IMR-90 (cell line): Measurements from ENCODE around the gene RANBP2. TPM values are rescaled to one million over a fixed set of nuclear protein-coding genes. Genes with fewer than 3 reads are reported as not detected.

ENCODE experiments used
- ATAC-seq: fragments of 200-7000 bp; cut with Tn5 transposase; 2 replicates; pipeline ENCODE4 v1.9.1; 2020; ENCODE audit warnings: low read depth, mild to moderate bottlenecking, moderate library complexity
- BruUV-seq: library from RNA; stranded (reverse); fragments of 400-500 nt; replicated peaks from 2 replicates; lab custom pipeline; 2021; lab: Mats Ljungman, UMichigan
- CTCF ChIA-PET: fragments of 300-600 bp; formaldehyde crosslinking; extraction: SDS; loops from one replicate; lab custom pipeline; 2021; ENCODE audit warnings: antibody characterized with exemption; lab: Yijun Ruan, JAX
- POLR2A ChIA-PET: fragments of 300-600 bp; sonication (Branson Sonifier 250); formaldehyde crosslinking; loops from one replicate; lab custom pipeline; 2022; ENCODE audit warnings: antibody characterized with exemption; ENCODE audit not compliant: unreplicated experiment; lab: Charles Lee
- DNase-seq: peaks from one replicate; pipeline ENCODE4 v3.0.0; 2013
- H2AFZ ChIP-seq: replicated peaks from 2 replicates; pipeline ENCODE3; 2013; ENCODE audit warnings: low read length, mild to moderate bottlenecking; ENCODE audit not compliant: poor library complexity
- H2AK5ac ChIP-seq: 2 replicates; pipeline ENCODE4 v1.6.1; 2013; ENCODE audit warnings: low read depth, low read length, inconsistent platforms
- H2AK9ac ChIP-seq: replicated peaks from 2 replicates; pipeline ENCODE3; 2013; ENCODE audit warnings: mild to moderate bottlenecking, low read depth, low read length, moderate library complexity; ENCODE audit not compliant: poor library complexity
- H2BK120ac ChIP-seq: 2 replicates; pipeline ENCODE4 v1.6.1; 2013; ENCODE audit warnings: low read depth, low read length, inconsistent platforms
- H2BK15ac ChIP-seq: 3 replicates; pipeline ENCODE4 v1.6.1; 2013; ENCODE audit warnings: low read depth, low read length, inconsistent platforms
- H2BK20ac ChIP-seq: 2 replicates; pipeline ENCODE4 v1.6.1; 2013; ENCODE audit warnings: low read depth, mild to moderate bottlenecking, inconsistent platforms, low read length, moderate library complexity
- H2BK5ac ChIP-seq: 2 replicates; pipeline ENCODE4 v1.6.1; 2013; ENCODE audit warnings: mild to moderate bottlenecking, low read depth, low read length, inconsistent platforms; ENCODE audit not compliant: poor library complexity, severe bottlenecking
- H3K14ac ChIP-seq: replicated peaks from 2 replicates; pipeline ENCODE4 v1.6.1; 2013; ENCODE audit warnings: low read depth, low read length, inconsistent platforms
- H3K18ac ChIP-seq: 2 replicates; pipeline ENCODE4 v1.6.1; 2013; ENCODE audit warnings: low read depth, low read length, control low read depth
- H3K23ac ChIP-seq: 2 replicates; pipeline ENCODE4 v1.6.1; 2013; ENCODE audit warnings: low read depth, low read length, inconsistent platforms
- H3K27ac ChIP-seq: 2 replicates; pipeline ENCODE4 v1.5.1; 2013; ENCODE audit warnings: mild to moderate bottlenecking, control low read depth, low read length; ENCODE audit not compliant: insufficient read depth
- H3K27me3 ChIP-seq: 2 replicates; pipeline ENCODE4 v1.6.1; 2013; ENCODE audit warnings: low read length; ENCODE audit not compliant: control insufficient read depth, insufficient read depth
- H3K36me3 ChIP-seq: 2 replicates; pipeline ENCODE4 v1.6.1; 2013; ENCODE audit warnings: low read length, mixed read lengths; ENCODE audit not compliant: control insufficient read depth, insufficient read depth
- H3K4ac ChIP-seq: 2 replicates; pipeline ENCODE4 v1.6.1; 2013; ENCODE audit warnings: low read depth, low read length, inconsistent platforms
- H3K4me1 ChIP-seq: 2 replicates; pipeline ENCODE4 v1.6.1; 2013; ENCODE audit warnings: low read length, mixed read lengths; ENCODE audit not compliant: control insufficient read depth, insufficient read depth
- H3K4me2 ChIP-seq: 2 replicates; pipeline ENCODE4 v1.6.1; 2013; ENCODE audit warnings: low read depth, mild to moderate bottlenecking, control low read depth, low read length, moderate library complexity
- H3K4me3 ChIP-seq: 2 replicates; pipeline ENCODE4 v1.5.1; 2013; ENCODE audit warnings: low read depth, mild to moderate bottlenecking, control low read depth, low read length, moderate library complexity; ENCODE audit not compliant: insufficient read depth
- H3K56ac ChIP-seq: 2 replicates; pipeline ENCODE4 v1.6.1; 2013; ENCODE audit warnings: low read length, inconsistent platforms; ENCODE audit not compliant: insufficient read depth; ENCODE audit errors: extremely low read depth
- H3K79me1 ChIP-seq, 2 experiments: 2 replicates each; pipeline ENCODE4 v1.6.1; 2013; ENCODE audit warnings: low read length in 2 of 2, inconsistent platforms in 1 of 2, low read depth in 1 of 2
- H3K9ac ChIP-seq: 2 replicates; pipeline ENCODE4 v1.6.1; 2013; ENCODE audit warnings: low read depth, low read length, control low read depth
- H3K9me1 ChIP-seq: 2 replicates; pipeline ENCODE4 v1.6.1; 2013; ENCODE audit warnings: low read length, inconsistent platforms; ENCODE audit not compliant: insufficient read depth
- H3K9me3 ChIP-seq: 2 replicates; pipeline ENCODE4 v1.6.1; 2013; ENCODE audit warnings: low read length; ENCODE audit not compliant: control insufficient read depth, insufficient read depth
- H4K20me1 ChIP-seq: 2 replicates; pipeline ENCODE4 v1.6.1; 2013; ENCODE audit warnings: low read length, inconsistent platforms; ENCODE audit not compliant: insufficient read depth
- H4K5ac ChIP-seq: 2 replicates; pipeline ENCODE4 v1.6.1; 2013; ENCODE audit warnings: mild to moderate bottlenecking, low read depth, low read length, control low read depth
- H4K8ac ChIP-seq, 2 experiments: 2 replicates each; pipeline ENCODE4 v1.6.1; 2013; ENCODE audit warnings: low read depth in 2 of 2, low read length in 2 of 2, control low read depth in 1 of 2, inconsistent platforms in 1 of 2
- H4K91ac ChIP-seq: 2 replicates; pipeline ENCODE4 v1.6.1; 2013; ENCODE audit warnings: low read depth, low read length, inconsistent platforms; ENCODE audit not compliant: insufficient read depth
- BHLHE40 ChIP-seq: fragments of 150-350 bp; IDR thresholded peaks from 2 replicates; pipeline ENCODE4 v1.6.1; 2016; ENCODE audit warnings: mild to moderate bottlenecking, low read depth, low read length
- CEBPB ChIP-seq: IDR thresholded peaks from 2 replicates; pipeline ENCODE4 v1.6.1; 2012; ENCODE audit warnings: low read depth, low read length, improper control_type of control experiment
- CHD1 ChIP-seq: IDR thresholded peaks from 2 replicates; pipeline ENCODE4 v1.6.1; 2012; ENCODE audit warnings: low read depth, low read length, improper control_type of control experiment
- CTCF ChIP-seq: conservative IDR thresholded peaks from 2 replicates; pipeline ENCODE4 v1.5.1; 2012; ENCODE audit warnings: mild to moderate bottlenecking, low read depth, low read length, improper control_type of control experiment
- FOS ChIP-seq: fragments of 150-350 bp; IDR thresholded peaks from 2 replicates; pipeline ENCODE4 v1.6.1; 2016; ENCODE audit warnings: low read depth, low read length
- MAFK ChIP-seq: IDR thresholded peaks from 2 replicates; pipeline ENCODE4 v1.6.1; 2012; ENCODE audit warnings: low read depth, low read length, improper control_type of control experiment
- MAZ ChIP-seq: IDR thresholded peaks from 2 replicates; pipeline ENCODE4 v1.6.1; 2012; ENCODE audit warnings: low read depth, mild to moderate bottlenecking, low read length, improper control_type of control experiment, moderate library complexity, borderline replicate concordance
- MXI1 ChIP-seq: IDR thresholded peaks from 2 replicates; pipeline ENCODE4 v1.6.1; 2012; ENCODE audit warnings: low read depth, mild to moderate bottlenecking, low read length, moderate library complexity, borderline replicate concordance
- NFE2L2 ChIP-seq: fragments of 150-350 bp; IDR thresholded peaks from 2 replicates; pipeline ENCODE4 v1.6.1; 2016; ENCODE audit warnings: low read depth, mild to moderate bottlenecking, low read length
- POLR2A ChIP-seq: IDR thresholded peaks from 2 replicates; pipeline ENCODE4 v1.6.1; 2012; ENCODE audit warnings: mild to moderate bottlenecking, low read depth, low read length
- RAD21 ChIP-seq: IDR thresholded peaks from 2 replicates; pipeline ENCODE4 v1.6.1; 2012; ENCODE audit warnings: low read length, improper control_type of control experiment
- RCOR1 ChIP-seq: IDR thresholded peaks from 2 replicates; pipeline ENCODE4 v1.6.1; 2012; ENCODE audit warnings: mild to moderate bottlenecking, low read length, improper control_type of control experiment; ENCODE audit not compliant: insufficient replicate concordance
- RFX5 ChIP-seq: IDR thresholded peaks from 2 replicates; pipeline ENCODE4 v1.8.0; 2012; ENCODE audit warnings: low read depth, mild to moderate bottlenecking, low read length, moderate library complexity
- SMC3 ChIP-seq: fragments of 150-350 bp; IDR thresholded peaks from 2 replicates; pipeline ENCODE4 v1.6.1; 2016; ENCODE audit warnings: low read depth, mild to moderate bottlenecking, antibody characterized with exemption, low read length, moderate library complexity
- WGBS, 2 experiments: methylation state at CpG; one replicate each; pipeline versions ENCODE4 v1.1.5 to v1.1.7; 2013; ENCODE audit warnings: missing lambda C conversion rate in 2 of 2; ENCODE audit not compliant: insufficient read length in 1 of 2; ENCODE audit errors: extremely low coverage in 2 of 2; 5-methylcytosine and 5-hydroxymethylcytosine counted together
- dilution Hi-C: fragments of 300-500 bp; cut with HindIII; formaldehyde crosslinking; loops from one replicate; pipeline ENCODE4 v1.14.3; 2018; ENCODE audit warnings: low sequenced_read_pairs; ENCODE audit not compliant: unreplicated experiment
- in situ Hi-C: fragments of 300-500 bp; cut with MboI; formaldehyde crosslinking; loops from 3 replicates; pipeline ENCODE4 v1.14.3; 2019; ENCODE audit warnings: low sequenced_read_pairs, inconsistent platforms, mixed read lengths
- intact Hi-C: fragments of 100-400 bp; cut with micrococcal nuclease; formaldehyde crosslinking; loops from 2 replicates; pipeline ENCODE4 v1.10.0; 2022
- polyA plus RNA-seq, 3 experiments: library from polyadenylated mRNA; depleted of rRNA; stranded (reverse); fragments of >200 nt; gene quantifications; 2 replicates each; pipeline ENCODE4 v1.2.3, GENCODE V29; 2012; ENCODE audit warnings: low replicate concordance in 1 of 3
- total RNA-seq: library from RNA; depleted of rRNA; stranded (reverse); fragments of >200 nt; gene quantifications from 2 replicates; pipeline ENCODE4 v1.2.3, GENCODE V29; 2012
- TF ChIP-seq, protein P1 (sequence below): fragments of 150-350 bp; IDR thresholded peaks from 2 replicates; pipeline ENCODE4 v1.6.1; 2016; ENCODE audit warnings: low read depth, mild to moderate bottlenecking, low read length, moderate library complexity, borderline replicate concordance
- TF ChIP-seq, protein P2 (sequence below): fragments of 150-350 bp; IDR thresholded peaks from 2 replicates; pipeline ENCODE4 v1.6.1; 2017; ENCODE audit warnings: mild to moderate bottlenecking, antibody characterized with exemption, low read length, low read depth

Gene RANBP2
- total and polyA plus RNA-seq, 2 of the 4 experiments (the other 2 are of a cell fraction) = 9.8 to 64.9 TPM

- Histone ChIP-seq H3K23ac (no peak overlapping the region), H2BK120ac (no peak overlapping the region), H3K9me1 (no peaks in the 10 kb centered on the region), H3K4me2 (no peak overlapping the region), H3K36me3 (peaks cover 9% of the 10 kb centered on the region), H3K14ac (no peak overlapping the region), H4K5ac (no peak overlapping the region), H3K9me3 (peaks cover 6% of the 10 kb centered on the region), H3K9ac (no peak overlapping the region), H2BK5ac (no peak overlapping the region), H4K91ac (no peak overlapping the region), H2AFZ (no peak overlapping the region), H4K20me1 (no peaks in the 10 kb centered on the region), H3K27me3 (no peaks in the 10 kb centered on the region), H3K4ac (no peak overlapping the region), H2AK9ac (no peak overlapping the region), H3K4me1 (no peaks in the 10 kb centered on the region), H3K56ac (no peak overlapping the region), H3K4me3 (no peak overlapping the region), H2BK20ac (no peak overlapping the region), H3K27ac (no peak overlapping the region), H2BK15ac (no peak overlapping the region), H3K18ac (no peak overlapping the region), H4K8ac (no peak overlapping the region), H2AK5ac (no peak overlapping the region), H3K79me1 (no peaks in the 10 kb centered on the region; a peak in 1 of 4 replicates)
- no CpG with 5 or more reads among the region's 2 CpGs for WGBS, 2 experiments
- CTCF ChIA-PET = no interaction called here
- no peak for DNase-seq
- POLR2A ChIA-PET = no interaction called here
- intact Hi-C loops = no loop called here
- dilution Hi-C loops = no loop called here
- in situ Hi-C loops = no loop called here
- BruUV-seq = no TSS peak
- ATAC-seq = no peak
- TF ChIP-seq BHLHE40 (no peak), POLR2A (no peak), RCOR1 (no peak), CHD1 (no peak), RFX5 (no peak), MAZ (no peak), MAFK (no peak), CTCF (no peak), SMC3 (no peak), FOS (no peak), NFE2L2 (no peak), CEBPB (no peak), MXI1 (no peak), RAD21 (no peak)
- TF ChIP-seq, protein P1, sequence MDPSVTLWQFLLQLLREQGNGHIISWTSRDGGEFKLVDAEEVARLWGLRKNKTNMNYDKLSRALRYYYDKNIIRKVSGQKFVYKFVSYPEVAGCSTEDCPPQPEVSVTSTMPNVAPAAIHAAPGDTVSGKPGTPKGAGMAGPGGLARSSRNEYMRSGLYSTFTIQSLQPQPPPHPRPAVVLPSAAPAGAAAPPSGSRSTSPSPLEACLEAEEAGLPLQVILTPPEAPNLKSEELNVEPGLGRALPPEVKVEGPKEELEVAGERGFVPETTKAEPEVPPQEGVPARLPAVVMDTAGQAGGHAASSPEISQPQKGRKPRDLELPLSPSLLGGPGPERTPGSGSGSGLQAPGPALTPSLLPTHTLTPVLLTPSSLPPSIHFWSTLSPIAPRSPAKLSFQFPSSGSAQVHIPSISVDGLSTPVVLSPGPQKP = no peak
- TF ChIP-seq, protein P2, sequence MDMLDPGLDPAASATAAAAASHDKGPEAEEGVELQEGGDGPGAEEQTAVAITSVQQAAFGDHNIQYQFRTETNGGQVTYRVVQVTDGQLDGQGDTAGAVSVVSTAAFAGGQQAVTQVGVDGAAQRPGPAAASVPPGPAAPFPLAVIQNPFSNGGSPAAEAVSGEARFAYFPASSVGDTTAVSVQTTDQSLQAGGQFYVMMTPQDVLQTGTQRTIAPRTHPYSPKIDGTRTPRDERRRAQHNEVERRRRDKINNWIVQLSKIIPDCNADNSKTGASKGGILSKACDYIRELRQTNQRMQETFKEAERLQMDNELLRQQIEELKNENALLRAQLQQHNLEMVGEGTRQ = no peak
Measured at GRCh38 chr2:108820482-108820881, 101.2 kb downstream of the RANBP2 start.
